ENCODE measurements around the gene TRIP13. TPM values are rescaled to one million over a fixed set of nuclear protein-coding genes. Genes with fewer than 3 reads are reported as not detected.

Gene TRIP13
- total RNA-seq, 3 donors from 2014 or later = 0.96 to 2.3 (median 1.5) TPM

DNA sequence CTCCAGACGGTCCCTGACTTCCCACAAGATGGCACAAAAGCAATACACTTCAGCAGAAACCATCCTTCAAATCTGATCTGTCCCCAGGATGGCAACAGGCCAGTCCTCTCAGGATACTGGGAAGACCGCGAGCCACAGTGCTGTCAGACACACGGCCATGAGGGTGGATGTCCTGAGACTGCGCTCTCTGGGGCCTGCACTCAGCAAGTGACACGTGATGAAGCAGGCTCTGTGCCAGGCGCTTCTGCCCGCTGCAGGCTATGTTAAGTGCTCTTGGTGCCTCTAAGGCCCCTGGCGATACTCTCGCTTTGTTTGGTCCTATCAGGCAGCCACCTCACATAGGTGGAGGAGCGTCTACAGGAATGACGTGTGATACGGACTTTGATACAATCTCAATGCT lies 7.2 kb upstream of the TRIP13 start:
- intact Hi-C loops (cut with DNase I; ENCODE audit: low total_unique reads) = no loop called here
- no peak overlapping the region for H3K4me3 ChIP-seq
- H3K36me3 ChIP-seq = peaks cover 14% of the 10 kb centered on the region
- H3K27me3 ChIP-seq = no peaks in the 10 kb centered on the region
- no peaks in the 10 kb centered on the region for H3K9me3 ChIP-seq
- DNase-seq (ENCODE audit: low spot score in 2 of 2) = no peak
- H3K27ac ChIP-seq = no peak overlapping the region
- no peaks in the 10 kb centered on the region for H3K4me1 ChIP-seq
- TF ChIP-seq POLR2AphosphoS5 (IDR thresholded peaks at IDR 0.05) = no peak

DNA sequence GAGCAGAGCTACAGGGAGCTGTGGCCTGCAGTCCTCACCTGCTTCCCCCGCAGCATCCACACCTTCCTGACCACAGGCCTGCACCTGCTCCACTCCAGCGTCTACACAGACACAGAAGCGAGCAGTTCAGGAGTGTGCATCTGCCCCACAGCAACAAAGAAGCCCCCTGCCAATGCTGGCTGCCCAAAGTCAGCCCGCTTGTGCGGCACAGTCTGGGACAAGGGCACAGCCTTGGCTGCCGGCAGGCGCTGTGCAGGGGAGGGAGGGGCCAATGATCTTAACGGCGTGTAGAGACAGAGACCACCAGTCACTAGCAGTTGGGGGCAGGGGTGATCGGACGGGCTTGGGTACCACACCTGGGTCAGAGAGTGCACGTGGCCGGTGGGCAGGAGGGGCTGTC lies 6.6 kb upstream of the TRIP13 start:
- TF ChIP-seq POLR2AphosphoS5 (IDR thresholded peaks at IDR 0.05) = no peak
- TF ChIP-seq, protein P1, sequence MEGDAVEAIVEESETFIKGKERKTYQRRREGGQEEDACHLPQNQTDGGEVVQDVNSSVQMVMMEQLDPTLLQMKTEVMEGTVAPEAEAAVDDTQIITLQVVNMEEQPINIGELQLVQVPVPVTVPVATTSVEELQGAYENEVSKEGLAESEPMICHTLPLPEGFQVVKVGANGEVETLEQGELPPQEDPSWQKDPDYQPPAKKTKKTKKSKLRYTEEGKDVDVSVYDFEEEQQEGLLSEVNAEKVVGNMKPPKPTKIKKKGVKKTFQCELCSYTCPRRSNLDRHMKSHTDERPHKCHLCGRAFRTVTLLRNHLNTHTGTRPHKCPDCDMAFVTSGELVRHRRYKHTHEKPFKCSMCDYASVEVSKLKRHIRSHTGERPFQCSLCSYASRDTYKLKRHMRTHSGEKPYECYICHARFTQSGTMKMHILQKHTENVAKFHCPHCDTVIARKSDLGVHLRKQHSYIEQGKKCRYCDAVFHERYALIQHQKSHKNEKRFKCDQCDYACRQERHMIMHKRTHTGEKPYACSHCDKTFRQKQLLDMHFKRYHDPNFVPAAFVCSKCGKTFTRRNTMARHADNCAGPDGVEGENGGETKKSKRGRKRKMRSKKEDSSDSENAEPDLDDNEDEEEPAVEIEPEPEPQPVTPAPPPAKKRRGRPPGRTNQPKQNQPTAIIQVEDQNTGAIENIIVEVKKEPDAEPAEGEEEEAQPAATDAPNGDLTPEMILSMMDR (IDR thresholded peaks at IDR 0.05) = no peak
- no peak for TF ChIP-seq POLR2A (IDR thresholded peaks at IDR 0.05)
- Histone ChIP-seq H3K27ac (no peak overlapping the region), H3K27me3 (no peaks in the 10 kb centered on the region), H3K9me3 (no peaks in the 10 kb centered on the region), H3K4me1 (peaks cover 0 to 1% of the 10 kb centered on the region in 2 donors), H3K36me3 (peaks cover 14% of the 10 kb centered on the region), H3K4me3 (no peak overlapping the region)
- intact Hi-C loops (cut with DNase I; ENCODE audit: low total_unique reads) = no loop called here
- DNase-seq (ENCODE audit: low spot score in 2 of 2) = no peak

DNA sequence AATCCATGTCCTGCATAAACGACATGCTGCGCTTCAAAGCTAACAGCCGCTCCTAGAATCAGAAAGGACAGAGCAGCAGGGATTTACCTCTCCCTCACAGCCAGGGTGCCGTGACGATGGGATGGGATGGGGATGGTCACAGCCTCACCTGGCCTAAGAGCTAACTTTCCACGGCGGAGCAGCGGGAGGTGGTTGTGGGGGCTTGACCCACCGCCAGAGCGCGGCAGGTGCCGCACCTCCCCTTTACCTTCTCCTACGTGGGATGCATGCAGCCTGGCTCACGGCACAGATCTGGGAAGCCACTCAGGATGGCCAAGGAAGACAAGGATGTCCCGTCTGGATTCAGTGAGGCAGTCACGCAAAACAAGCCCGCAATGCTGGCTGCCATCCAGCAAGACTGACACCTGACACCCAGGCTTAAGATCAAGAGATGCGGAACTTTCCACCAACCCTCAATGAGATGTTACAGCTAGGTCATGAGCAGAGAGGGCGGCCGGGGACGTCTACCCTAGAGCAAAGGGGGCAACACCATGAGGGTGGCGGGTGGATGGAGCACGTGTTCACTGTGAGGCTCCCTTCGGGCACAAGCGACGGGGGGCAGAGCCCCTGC lies 5.9 kb upstream of the TRIP13 start:
- no peaks in the 10 kb centered on the region for H3K27me3 ChIP-seq
- no peak overlapping the region for H3K4me3 ChIP-seq
- DNase-seq (ENCODE audit: low spot score in 2 of 2) = no peak
- H3K27ac ChIP-seq = no peak overlapping the region
- H3K9me3 ChIP-seq = no peaks in the 10 kb centered on the region
- H3K4me1 ChIP-seq = peaks cover 5 to 7% of the 10 kb centered on the region in 2 donors
- TF ChIP-seq, protein P1 (IDR thresholded peaks at IDR 0.05) = no peak
- TF ChIP-seq POLR2A (IDR thresholded peaks at IDR 0.05) (no peak), POLR2AphosphoS5 (IDR thresholded peaks at IDR 0.05) (no peak)
- intact Hi-C loops (cut with DNase I; ENCODE audit: low total_unique reads) = no loop called here
- peaks cover 8% of the 10 kb centered on the region for H3K36me3 ChIP-seq

DNA sequence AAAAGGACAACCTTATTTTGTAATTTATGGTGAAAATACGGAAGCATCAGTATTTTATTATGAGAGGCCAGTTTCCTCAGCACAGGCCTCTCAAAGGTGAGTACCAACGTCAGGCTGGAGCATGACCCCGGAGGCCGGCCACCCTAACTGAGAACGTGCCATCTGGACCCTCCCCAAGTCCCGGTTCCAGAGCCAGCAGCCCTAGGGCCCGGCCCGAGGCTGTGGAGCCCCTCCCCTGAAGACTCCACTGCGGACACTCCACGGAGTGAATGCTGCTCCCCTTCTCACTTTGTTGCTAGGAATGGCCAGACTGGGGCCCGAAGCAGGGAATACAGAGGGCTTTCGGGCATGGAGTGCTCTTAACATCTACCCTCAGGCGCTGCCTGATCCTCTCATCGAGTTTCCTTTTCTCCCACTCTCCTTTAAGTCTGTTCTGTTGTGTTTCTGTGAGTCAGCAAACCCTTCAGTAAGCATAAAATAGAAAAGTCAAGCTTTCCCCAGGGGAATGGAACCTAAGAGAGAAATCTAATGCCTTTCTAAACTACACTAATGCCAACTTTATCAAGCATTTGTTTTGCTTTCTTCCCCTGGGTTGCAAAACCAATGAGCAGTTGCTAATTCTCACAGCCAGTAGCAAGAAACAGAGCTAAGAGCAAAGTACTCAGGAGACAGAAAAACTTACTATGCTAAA lies 4.6 kb upstream of the TRIP13 start:
- Histone ChIP-seq H3K27me3 (no peaks in the 10 kb centered on the region), H3K4me3 (no peak overlapping the region), H3K36me3 (peaks cover 6% of the 10 kb centered on the region), H3K9me3 (no peaks in the 10 kb centered on the region), H3K27ac (no peak overlapping the region), H3K4me1 (peaks cover 5 to 8% of the 10 kb centered on the region in 2 donors)
- TF ChIP-seq, protein P1 (IDR thresholded peaks at IDR 0.05) = no peak
- TF ChIP-seq POLR2AphosphoS5 (IDR thresholded peaks at IDR 0.05) = no peak
- no peak for TF ChIP-seq POLR2A (IDR thresholded peaks at IDR 0.05)
- intact Hi-C loops (cut with DNase I; ENCODE audit: low total_unique reads) = loop anchor here (1.0 kb wide), 1 partner anchor 17 kb away; no protein-coding TSS in a partner anchor
- DNase-seq (ENCODE audit: low spot score in 2 of 2) = no peak

DNA sequence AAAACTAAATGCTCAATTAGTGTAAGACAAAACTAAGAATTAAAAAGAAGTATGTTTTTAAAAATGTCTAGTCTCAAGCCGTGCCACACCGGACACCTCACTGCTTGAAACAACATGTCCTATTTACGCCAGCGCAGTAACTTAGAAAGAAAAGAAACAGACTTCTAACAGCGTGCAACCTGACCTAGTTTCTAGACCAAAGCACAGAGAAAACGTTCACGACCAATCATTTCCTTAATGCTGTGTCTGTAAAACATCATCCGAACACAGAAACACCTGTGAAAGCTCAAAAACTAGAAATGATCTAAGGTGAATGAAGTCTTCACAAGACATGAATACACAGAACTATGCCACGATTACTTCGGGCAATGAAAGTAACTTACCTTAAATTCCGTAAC lies 4.0 kb upstream of the TRIP13 start:
- peaks cover under 1% of the 10 kb centered on the region for H3K36me3 ChIP-seq
- peaks cover 5 to 14% of the 10 kb centered on the region in 2 donors for H3K4me1 ChIP-seq
- H3K4me3 ChIP-seq = no peak overlapping the region
- intact Hi-C loops (cut with DNase I; ENCODE audit: low total_unique reads) = loop anchor here (1.0 kb wide), 1 partner anchor 17 kb away; no protein-coding TSS in a partner anchor
- DNase-seq (ENCODE audit: low spot score in 2 of 2) = no peak
- no peaks in the 10 kb centered on the region for H3K9me3 ChIP-seq
- no peak overlapping the region for H3K27ac ChIP-seq
- no peaks in the 10 kb centered on the region for H3K27me3 ChIP-seq
- TF ChIP-seq, protein P1 (IDR thresholded peaks at IDR 0.05) = no peak
- TF ChIP-seq POLR2AphosphoS5 (IDR thresholded peaks at IDR 0.05) (no peak), POLR2A (IDR thresholded peaks at IDR 0.05) (no peak)
